Measurements from ENCODE around the gene CHRNE.

- TF ChIP-seq EZH2 (IDR thresholded peaks at IDR 0.05; ENCODE audit: low read length, missing control alignments), result no peak
- TF ChIP-seq CTCF (conservative IDR thresholded peaks at IDR 0.05 in 1 of 2, IDR thresholded peaks at IDR 0.05 in 1 of 2; ENCODE audit: low read depth in 1 of 2, low read length in 2 of 2), result no peak
Measured at GRCh38 chr17:4933646-4934045, 30.7 kb upstream of the CHRNE start.

All from fibroblast of lung (primary cell).